ENCODE data around the gene GNB4. TPM values are rescaled to one million over a fixed set of nuclear protein-coding genes. Genes with fewer than 3 reads are reported as not detected.

Gene GNB4
- total and polyA plus RNA-seq, 9 of the 15 experiments (the other 6 are each of a cell fraction or from before 2014, with no cell fraction given), result 6.8 to 36.7 (median 21.4) TPM

DNA sequence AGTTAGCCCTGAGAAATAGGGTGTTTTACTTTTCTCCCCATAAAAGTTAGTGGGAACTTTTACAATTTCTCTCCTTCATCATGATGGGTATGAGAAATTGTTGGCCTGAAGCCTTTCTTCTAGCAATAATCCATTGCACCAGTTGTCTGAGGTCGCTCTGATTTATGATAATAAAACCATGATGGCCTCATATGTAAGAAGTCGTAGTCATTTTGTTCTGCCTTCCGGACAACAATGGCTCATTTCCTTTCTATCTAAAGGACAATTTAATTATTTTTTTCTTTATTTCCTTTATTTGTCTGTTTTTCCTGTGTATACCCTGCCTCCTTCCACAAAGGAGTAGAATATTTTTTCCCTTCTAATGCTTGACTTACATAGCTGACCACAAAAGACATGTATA lies 31.6 kb upstream of the GNB4 start:
- ATAC-seq (no peak), FAIRE-seq (no peak), DNase-seq (ENCODE audit: extremely low read depth in 1 of 4, low spot score in 3 of 4) (no peak)
- Histone ChIP-seq H3K79me2 (ENCODE audit: control insufficient read depth, insufficient read depth, low read length) (no peaks in the 10 kb centered on the region), H3K4me2 (ENCODE audit: insufficient read depth, low read length) (no peak overlapping the region), H3K9ac (ENCODE audit: insufficient read depth in 1 of 2, low read depth in 2 of 2, low read length in 2 of 2) (no peak overlapping the region), H3K27me3 (ENCODE audit: control insufficient read depth in 2 of 2, insufficient read depth in 2 of 2, low read length in 2 of 2) (no peaks in the 10 kb centered on the region), H3K27ac (ENCODE audit: extremely low read depth, low read depth, low read length) (no peak overlapping the region), H4K20me1 (replicated peaks; ENCODE audit: control insufficient read depth, insufficient read depth, low read length) (no peaks in the 10 kb centered on the region), H3K9me3 (replicated peaks; ENCODE audit: control insufficient read depth, insufficient read depth, low read depth, low read length) (no peaks in the 10 kb centered on the region), H3K36me3 (ENCODE audit: control insufficient read depth, insufficient read depth, low read length) (no peaks in the 10 kb centered on the region), H3K9me1 (ENCODE audit: control insufficient read depth, insufficient read depth, low read length) (no peaks in the 10 kb centered on the region), H2AFZ (ENCODE audit: low read depth, low read length) (no peak overlapping the region), H3K4me1 (replicated peaks in 1 of 2; ENCODE audit: control insufficient read depth in 2 of 2, insufficient read depth in 2 of 2, low read length in 2 of 2) (no peaks in the 10 kb centered on the region), H3K4me3 (no peak overlapping the region)
- ChIA-PET CTCF (ENCODE audit: low intra/inter-chr PET ratio) (no interaction called here), POLR2A (no interaction called here)
- BruUV-seq (replicated peaks), result no TSS peak
- in situ Hi-C loops (cut with MboI) (no loop called here), intact Hi-C loops (cut with micrococcal nuclease) (no loop called here)
- WGBS (ENCODE audit: insufficient coverage, low coverage, missing lambda C conversion rate), result 8% methylated on average over 3 of the region's 3 CpGs
- no peak for TF ChIP-seq COPS2 (conservative IDR thresholded peaks at IDR 0.05)
- no peak for TF ChIP-seq GABPA (tag; conservative IDR thresholded peaks at IDR 0.05; ENCODE audit: low read depth)
- no peak for TF ChIP-seq PCBP1 (IDR thresholded peaks at IDR 0.05; ENCODE audit: low read depth, low read length, poor library complexity, severe bottlenecking)
- no peak for TF ChIP-seq STAT5A (IDR thresholded peaks at IDR 0.05; ENCODE audit: borderline replicate concordance, low read length)
- TF ChIP-seq, protein P1, sequence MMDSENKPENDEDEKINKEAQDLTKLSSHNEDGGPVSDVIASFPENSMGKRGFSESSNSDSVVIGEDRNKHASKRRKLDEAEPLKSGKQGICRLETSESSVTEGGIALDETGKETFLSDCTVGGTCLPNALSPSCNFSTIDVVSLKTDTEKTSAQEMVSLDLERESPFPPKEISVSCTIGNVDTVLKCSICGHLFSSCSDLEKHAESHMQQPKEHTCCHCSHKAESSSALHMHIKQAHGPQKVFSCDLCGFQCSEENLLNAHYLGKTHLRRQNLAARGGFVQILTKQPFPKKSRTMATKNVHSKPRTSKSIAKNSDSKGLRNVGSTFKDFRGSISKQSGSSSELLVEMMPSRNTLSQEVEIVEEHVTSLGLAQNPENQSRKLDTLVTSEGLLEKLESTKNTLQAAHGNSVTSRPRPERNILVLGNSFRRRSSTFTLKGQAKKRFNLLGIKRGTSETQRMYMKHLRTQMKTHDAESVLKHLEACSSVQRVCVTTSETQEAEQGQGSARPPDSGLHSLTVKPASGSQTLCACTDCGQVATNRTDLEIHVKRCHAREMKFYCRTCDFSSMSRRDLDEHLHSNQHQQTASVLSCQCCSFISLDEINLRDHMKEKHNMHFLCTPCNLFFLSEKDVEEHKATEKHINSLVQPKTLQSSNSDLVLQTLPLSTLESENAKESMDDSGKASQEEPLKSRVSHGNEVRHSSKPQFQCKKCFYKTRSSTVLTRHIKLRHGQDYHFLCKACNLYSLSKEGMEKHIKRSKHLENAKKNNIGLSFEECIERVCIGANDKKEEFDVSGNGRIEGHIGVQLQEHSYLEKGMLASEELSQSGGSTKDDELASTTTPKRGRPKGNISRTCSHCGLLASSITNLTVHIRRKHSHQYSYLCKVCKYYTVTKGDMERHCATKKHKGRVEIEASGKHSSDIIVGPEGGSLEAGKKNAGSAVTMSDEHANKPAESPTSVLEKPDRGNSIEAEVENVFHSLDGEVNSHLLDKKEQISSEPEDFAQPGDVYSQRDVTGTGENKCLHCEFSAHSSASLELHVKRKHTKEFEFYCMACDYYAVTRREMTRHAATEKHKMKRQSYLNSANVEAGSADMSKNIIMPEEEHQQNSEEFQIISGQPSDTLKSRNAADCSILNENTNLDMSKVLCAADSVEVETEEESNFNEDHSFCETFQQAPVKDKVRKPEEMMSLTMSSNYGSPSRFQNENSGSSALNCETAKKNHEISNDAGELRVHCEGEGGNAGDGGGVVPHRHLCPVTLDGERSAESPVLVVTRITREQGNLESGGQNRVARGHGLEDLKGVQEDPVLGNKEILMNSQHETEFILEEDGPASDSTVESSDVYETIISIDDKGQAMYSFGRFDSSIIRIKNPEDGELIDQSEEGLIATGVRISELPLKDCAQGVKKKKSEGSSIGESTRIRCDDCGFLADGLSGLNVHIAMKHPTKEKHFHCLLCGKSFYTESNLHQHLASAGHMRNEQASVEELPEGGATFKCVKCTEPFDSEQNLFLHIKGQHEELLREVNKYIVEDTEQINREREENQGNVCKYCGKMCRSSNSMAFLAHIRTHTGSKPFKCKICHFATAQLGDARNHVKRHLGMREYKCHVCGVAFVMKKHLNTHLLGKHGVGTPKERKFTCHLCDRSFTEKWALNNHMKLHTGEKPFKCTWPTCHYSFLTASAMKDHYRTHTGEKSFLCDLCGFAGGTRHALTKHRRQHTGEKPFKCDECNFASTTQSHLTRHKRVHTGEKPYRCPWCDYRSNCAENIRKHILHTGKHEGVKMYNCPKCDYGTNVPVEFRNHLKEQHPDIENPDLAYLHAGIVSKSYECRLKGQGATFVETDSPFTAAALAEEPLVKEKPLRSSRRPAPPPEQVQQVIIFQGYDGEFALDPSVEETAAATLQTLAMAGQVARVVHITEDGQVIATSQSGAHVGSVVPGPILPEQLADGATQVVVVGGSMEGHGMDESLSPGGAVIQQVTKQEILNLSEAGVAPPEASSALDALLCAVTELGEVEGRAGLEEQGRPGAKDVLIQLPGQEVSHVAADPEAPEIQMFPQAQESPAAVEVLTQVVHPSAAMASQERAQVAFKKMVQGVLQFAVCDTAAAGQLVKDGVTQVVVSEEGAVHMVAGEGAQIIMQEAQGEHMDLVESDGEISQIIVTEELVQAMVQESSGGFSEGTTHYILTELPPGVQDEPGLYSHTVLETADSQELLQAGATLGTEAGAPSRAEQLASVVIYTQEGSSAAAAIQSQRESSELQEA (IDR thresholded peaks at IDR 0.05; ENCODE audit: low read depth), result no peak
- TF ChIP-seq ZBTB1 (CRISPR knock-in tag; IDR thresholded peaks at IDR 0.05; ENCODE audit: borderline replicate concordance, low read depth), result no peak
- TF ChIP-seq KLF10 (CRISPR knock-in tag; IDR thresholded peaks at IDR 0.05), result no peak
- TF ChIP-seq, protein P2, sequence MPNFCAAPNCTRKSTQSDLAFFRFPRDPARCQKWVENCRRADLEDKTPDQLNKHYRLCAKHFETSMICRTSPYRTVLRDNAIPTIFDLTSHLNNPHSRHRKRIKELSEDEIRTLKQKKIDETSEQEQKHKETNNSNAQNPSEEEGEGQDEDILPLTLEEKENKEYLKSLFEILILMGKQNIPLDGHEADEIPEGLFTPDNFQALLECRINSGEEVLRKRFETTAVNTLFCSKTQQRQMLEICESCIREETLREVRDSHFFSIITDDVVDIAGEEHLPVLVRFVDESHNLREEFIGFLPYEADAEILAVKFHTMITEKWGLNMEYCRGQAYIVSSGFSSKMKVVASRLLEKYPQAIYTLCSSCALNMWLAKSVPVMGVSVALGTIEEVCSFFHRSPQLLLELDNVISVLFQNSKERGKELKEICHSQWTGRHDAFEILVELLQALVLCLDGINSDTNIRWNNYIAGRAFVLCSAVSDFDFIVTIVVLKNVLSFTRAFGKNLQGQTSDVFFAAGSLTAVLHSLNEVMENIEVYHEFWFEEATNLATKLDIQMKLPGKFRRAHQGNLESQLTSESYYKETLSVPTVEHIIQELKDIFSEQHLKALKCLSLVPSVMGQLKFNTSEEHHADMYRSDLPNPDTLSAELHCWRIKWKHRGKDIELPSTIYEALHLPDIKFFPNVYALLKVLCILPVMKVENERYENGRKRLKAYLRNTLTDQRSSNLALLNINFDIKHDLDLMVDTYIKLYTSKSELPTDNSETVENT (CRISPR knock-in tag; IDR thresholded peaks at IDR 0.05), result no peak
- no peak for TF ChIP-seq RBM17 (IDR thresholded peaks at IDR 0.05; ENCODE audit: borderline replicate concordance, low read depth, low read length)
- TF ChIP-seq CHD1 (IDR thresholded peaks at IDR 0.05; ENCODE audit: low read length), result no peak
- TF ChIP-seq, protein P3, sequence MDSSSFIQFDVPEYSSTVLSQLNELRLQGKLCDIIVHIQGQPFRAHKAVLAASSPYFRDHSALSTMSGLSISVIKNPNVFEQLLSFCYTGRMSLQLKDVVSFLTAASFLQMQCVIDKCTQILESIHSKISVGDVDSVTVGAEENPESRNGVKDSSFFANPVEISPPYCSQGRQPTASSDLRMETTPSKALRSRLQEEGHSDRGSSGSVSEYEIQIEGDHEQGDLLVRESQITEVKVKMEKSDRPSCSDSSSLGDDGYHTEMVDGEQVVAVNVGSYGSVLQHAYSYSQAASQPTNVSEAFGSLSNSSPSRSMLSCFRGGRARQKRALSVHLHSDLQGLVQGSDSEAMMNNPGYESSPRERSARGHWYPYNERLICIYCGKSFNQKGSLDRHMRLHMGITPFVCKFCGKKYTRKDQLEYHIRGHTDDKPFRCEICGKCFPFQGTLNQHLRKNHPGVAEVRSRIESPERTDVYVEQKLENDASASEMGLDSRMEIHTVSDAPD (CRISPR knock-in tag; IDR thresholded peaks at IDR 0.05), result no peak

Measured in K562 (cell line).